ENCODE results near the gene BCL11A. TPM values are rescaled to one million over a fixed set of nuclear protein-coding genes. Genes with fewer than 3 reads are reported as not detected.

Gene BCL11A
- polyA plus RNA-seq, 1 donor from 2014 or later = 44.0 TPM

- H3K27me3 ChIP-seq (ENCODE audit: insufficient read depth, low read depth, low read length) = no peaks in the 10 kb centered on the region
- no peaks in the 10 kb centered on the region for H4K20me1 ChIP-seq (ENCODE audit: insufficient read depth)
- H3K27ac ChIP-seq (ENCODE audit: low read length) = peak overlapping the region; percentile 95
- H3K4me3 ChIP-seq (ENCODE audit: low read length) = peak overlapping the region; percentile 93
- peak overlapping the region; percentile 98 for H3K9ac ChIP-seq (ENCODE audit: low read length)
- H3F3A ChIP-seq (ENCODE audit: insufficient read depth, low read length, poor library complexity, severe bottlenecking) = peaks cover 10% of the 10 kb centered on the region
- no peaks in the 10 kb centered on the region for H3K9me3 ChIP-seq (ENCODE audit: low read length)
- peak overlapping the region; percentile 94 for H3K4me2 ChIP-seq (ENCODE audit: low read length)
- peaks cover 99% of the 10 kb centered on the region for H3K79me2 ChIP-seq (replicated peaks; ENCODE audit: insufficient read depth, low read length)
- H2AFZ ChIP-seq (ENCODE audit: low read depth, low read length) = no peak overlapping the region
- H3K36me3 ChIP-seq (ENCODE audit: insufficient read depth, low read length) = peaks cover 18% of the 10 kb centered on the region
- H3K9me2 ChIP-seq (ENCODE audit: insufficient read depth, low read length) = no peaks in the 10 kb centered on the region
- no peak for TF ChIP-seq EP300 (conservative IDR thresholded peaks at IDR 0.05; ENCODE audit: poor library complexity, severe bottlenecking)
- peak; percentile 4 for TF ChIP-seq REST (IDR thresholded peaks at IDR 0.05; ENCODE audit: borderline replicate concordance)
- TF ChIP-seq MXI1 (conservative IDR thresholded peaks at IDR 0.05; ENCODE audit: poor library complexity, severe bottlenecking) = no peak
- no peak for TF ChIP-seq RAD21 (conservative IDR thresholded peaks at IDR 0.05)
- TF ChIP-seq TAF1 (IDR thresholded peaks at IDR 0.05; ENCODE audit: low read depth) = no peak
- TF ChIP-seq EZH2 (IDR thresholded peaks at IDR 0.05; ENCODE audit: borderline replicate concordance, insufficient read depth, low read length, poor library complexity, severe bottlenecking) = no peak
- no peak for TF ChIP-seq CTCF (IDR thresholded peaks at IDR 0.05; ENCODE audit: poor library complexity, severe bottlenecking)
- TF ChIP-seq POLR2AphosphoS5 (IDR thresholded peaks at IDR 0.05) = no peak
Observed at GRCh38 chr2:60548311-60548710, 5.1 kb downstream of the BCL11A start.

GRCh38 chr2:60547841-60548240 lies 5.6 kb downstream of the BCL11A start:
- H3K27me3 ChIP-seq (ENCODE audit: insufficient read depth, low read depth, low read length) = no peaks in the 10 kb centered on the region
- peaks cover 10% of the 10 kb centered on the region for H3F3A ChIP-seq (ENCODE audit: insufficient read depth, low read length, poor library complexity, severe bottlenecking)
- peak overlapping the region; percentile 94 for H3K4me2 ChIP-seq (ENCODE audit: low read length)
- no peak for TF ChIP-seq RAD21 (conservative IDR thresholded peaks at IDR 0.05)
- no peak for TF ChIP-seq SMC3 (conservative IDR thresholded peaks at IDR 0.05; ENCODE audit: poor library complexity)
- TF ChIP-seq REST (IDR thresholded peaks at IDR 0.05; ENCODE audit: borderline replicate concordance) = peak; percentile 49
- TF ChIP-seq EZH2 (IDR thresholded peaks at IDR 0.05; ENCODE audit: borderline replicate concordance, insufficient read depth, low read length, poor library complexity, severe bottlenecking) = no peak
- TF ChIP-seq POLR2AphosphoS5 (IDR thresholded peaks at IDR 0.05) = no peak
- TF ChIP-seq CTCF (IDR thresholded peaks at IDR 0.05; ENCODE audit: poor library complexity, severe bottlenecking) = no peak
- TF ChIP-seq TAF1 (IDR thresholded peaks at IDR 0.05; ENCODE audit: low read depth) = no peak
- no peak for TF ChIP-seq EP300 (conservative IDR thresholded peaks at IDR 0.05; ENCODE audit: poor library complexity, severe bottlenecking)
- TF ChIP-seq MXI1 (conservative IDR thresholded peaks at IDR 0.05; ENCODE audit: poor library complexity, severe bottlenecking) = no peak
- H3K79me2 ChIP-seq (replicated peaks; ENCODE audit: insufficient read depth, low read length) = peaks cover 99% of the 10 kb centered on the region
- H3K9me3 ChIP-seq (ENCODE audit: low read length) = no peaks in the 10 kb centered on the region
- H2AFZ ChIP-seq (ENCODE audit: low read depth, low read length) = no peak overlapping the region
- H3K27ac ChIP-seq (ENCODE audit: low read length) = peak overlapping the region; percentile 95
- no peaks in the 10 kb centered on the region for H3K9me2 ChIP-seq (ENCODE audit: insufficient read depth, low read length)
- peak overlapping the region; percentile 98 for H3K9ac ChIP-seq (ENCODE audit: low read length)
- H3K4me3 ChIP-seq (ENCODE audit: low read length) = peak overlapping the region; percentile 93
- H4K20me1 ChIP-seq (ENCODE audit: insufficient read depth) = no peaks in the 10 kb centered on the region
- peaks cover 20% of the 10 kb centered on the region for H3K36me3 ChIP-seq (ENCODE audit: insufficient read depth, low read length)
